Right ventricle myocardium inferior (tissue), 1 donor: ENCODE results near the gene NPW. TPM values are rescaled to one million over a fixed set of nuclear protein-coding genes. Genes with fewer than 3 reads are reported as not detected.

ENCODE experiments used
- ATAC-seq: fragments of 200-7000 bp; cut with Tn5 transposase; one replicate; pipeline ENCODE4 v1.9.1; 2020; ENCODE audit warnings: mild to moderate bottlenecking, moderate library complexity
- DNase-seq: peaks from one replicate; pipeline ENCODE4 v3.0.0; 2021; ENCODE audit errors: missing footprints
- intact Hi-C: fragments of 100-400 bp; cut with DNase I; formaldehyde crosslinking; loops from one replicate; pipeline ENCODE4 v1.11.0; 2022
- total RNA-seq: library from RNA; stranded (reverse); fragmentation: NEBNext Ultra II Directional; extraction: Animal tissue kit (Norgen Biotek cat#: 25700); gene quantifications from one replicate; pipeline ENCODE4 v1.2.1, GENCODE V29; 2021
- donor health status: DM: no; HTN: yes; CAD: no; lungs with severe emphysema.

Gene NPW
- total RNA-seq, 1 donor from 2014 or later: not detected

DNA sequence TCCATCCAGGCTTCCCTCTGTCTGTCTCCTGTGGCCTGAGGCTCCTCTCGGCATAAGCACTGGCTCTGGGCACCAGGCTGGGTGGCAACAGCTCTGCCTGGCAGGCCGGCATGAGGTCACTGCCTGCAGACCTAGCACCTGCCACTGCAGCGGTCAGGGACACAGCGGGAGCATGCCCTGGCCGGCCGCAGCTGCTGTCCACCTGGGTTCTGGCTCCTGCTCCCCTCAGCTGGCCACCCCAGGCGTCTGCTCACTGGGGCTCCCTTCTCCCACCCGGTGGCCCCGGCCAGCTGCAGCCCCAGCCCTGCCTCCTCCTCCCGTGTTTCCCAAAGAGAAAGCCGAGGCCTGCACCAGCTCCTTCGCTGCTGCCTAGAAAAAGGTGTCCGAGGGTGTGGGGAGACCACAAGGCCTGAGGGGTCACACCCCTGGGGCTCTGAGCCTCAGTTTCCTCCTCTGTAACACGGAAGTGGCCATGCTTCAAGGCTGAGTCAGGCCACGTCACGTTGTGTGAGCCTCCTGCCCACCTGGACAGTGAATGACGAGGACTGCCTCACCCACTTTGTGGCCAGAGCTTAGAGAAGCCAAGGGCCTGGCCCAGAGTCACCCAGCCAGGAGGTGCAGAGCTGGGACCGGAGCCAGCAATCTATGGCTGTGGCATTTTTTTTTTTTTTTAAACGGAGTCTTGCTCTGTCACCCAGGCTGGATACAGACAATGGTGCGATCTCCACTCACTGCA is 21.4 kb downstream of the NPW start:
- DNase-seq (no peak), ATAC-seq (no peak)
- intact Hi-C loops: no loop called here

DNA sequence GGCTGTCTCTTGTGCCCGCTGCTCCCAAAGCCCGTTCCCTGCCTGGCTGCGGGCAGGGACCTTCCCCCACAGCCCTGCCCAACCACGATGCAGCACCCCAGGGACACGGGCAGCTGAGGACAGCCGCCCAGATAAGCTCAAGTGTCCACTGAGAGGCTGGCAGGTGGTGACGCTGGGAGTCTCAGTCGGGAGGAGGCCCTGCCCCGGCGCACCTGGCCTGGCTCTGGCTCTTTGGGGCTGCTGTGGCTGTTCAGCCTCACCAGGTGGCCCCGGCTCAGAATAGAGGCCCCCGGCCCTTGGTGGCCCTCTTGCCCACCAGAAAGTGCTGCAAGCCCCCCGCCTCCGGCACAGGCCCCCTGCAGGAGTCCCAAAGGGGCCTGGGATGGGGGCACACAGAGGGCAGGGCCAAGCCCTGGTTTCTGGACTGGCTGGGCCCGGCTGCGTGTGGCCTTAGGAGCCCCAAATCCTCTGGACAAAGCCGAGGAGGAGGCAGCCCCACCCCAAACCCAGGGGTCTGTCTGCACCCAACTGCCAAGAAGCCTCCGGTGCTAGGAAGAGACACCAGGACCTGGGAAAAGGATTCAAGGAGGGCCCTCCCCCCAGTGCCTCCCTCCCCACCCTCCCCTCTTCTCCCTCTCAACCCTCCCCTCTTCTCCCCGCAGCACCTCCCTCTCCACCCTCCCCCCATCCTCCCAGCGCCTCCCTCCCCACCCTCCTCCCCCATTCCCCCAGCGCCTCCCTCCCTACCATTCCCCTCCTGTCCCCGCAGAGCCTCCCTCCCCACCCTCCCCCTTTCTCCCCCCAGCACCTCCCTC is 22.8 kb downstream of the NPW start:
- intact Hi-C loops: no loop called here
- DNase-seq: peak; percentile 82
- peak; percentile 58 for ATAC-seq

DNA sequence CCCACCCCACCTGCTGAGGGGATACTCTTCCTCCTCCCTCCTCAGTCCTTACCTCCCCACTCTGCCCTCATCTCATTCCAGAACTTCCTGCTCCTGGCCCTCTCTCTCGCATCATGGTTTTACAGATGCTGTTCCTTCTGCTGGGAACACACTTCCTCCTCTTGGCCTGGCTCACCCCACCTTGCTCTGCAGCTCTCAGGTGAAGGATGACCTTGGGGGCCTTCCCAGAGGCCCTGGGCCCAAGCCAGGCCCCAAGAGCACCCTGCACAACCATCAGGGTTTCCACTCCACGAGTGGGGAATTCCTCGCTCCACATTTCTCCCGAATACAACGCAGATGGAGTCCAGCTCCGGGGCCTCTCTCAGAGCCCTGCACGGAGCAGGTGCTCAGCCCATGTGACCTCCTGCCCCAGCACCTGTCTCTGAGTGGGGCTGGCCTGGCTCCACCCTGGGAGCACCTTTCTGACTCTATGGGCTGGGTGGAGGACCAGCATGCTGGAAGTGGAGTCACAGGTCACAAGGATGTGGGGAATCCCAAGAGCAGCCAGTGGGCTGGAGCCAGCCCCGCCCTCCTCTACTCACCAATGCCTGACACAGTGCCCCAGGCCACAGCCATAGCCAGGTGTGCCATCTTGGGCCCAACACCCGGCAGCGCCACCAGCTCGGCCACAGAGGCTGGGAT is 23.5 kb downstream of the NPW start:
- intact Hi-C loops: no loop called here
- no peak for DNase-seq

DNA sequence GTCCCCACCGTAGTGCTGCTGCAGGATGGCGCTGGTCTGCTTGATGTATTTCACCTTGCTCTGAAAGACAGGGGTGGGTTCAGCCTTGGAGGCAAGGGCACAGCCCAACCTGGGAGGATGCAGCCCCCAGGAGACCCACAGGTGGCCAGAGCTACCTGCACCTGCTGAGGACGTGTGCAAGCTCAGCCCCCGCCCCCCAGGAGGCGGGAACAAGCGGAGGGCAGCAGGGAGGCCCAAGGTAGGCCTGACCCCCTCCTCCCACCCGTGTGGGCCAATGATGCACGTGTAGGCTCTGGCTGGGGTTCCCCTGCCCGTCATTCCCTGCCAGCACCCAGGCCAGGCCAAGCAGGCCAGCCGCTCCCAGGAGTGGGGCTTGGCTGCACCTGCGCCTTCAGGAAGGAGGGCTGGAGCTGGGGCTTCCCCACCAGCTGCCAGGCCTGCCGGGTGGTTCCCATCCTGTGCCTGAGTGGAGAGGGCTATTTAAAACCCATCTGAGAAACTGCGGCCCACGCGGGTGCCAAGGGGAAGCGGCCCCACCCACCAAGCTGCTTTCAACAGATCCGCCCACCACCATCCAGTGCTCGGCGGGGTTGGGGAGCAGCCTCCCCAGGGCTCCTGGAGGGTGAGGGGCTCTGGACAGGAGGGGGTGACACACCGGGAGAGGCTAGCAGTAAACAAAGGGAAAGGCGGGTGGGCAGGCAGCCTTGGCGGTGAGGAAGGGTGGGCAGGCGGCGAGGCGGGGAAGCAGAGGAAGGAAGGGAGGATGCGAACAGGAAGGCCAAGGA is 24.3 kb downstream of the NPW start:
- intact Hi-C loops: no loop called here
- DNase-seq (peak; percentile 85), ATAC-seq (no peak)

More for the DNA sequence above, 23.5 kb downstream of the NPW start:
- no peak for ATAC-seq

DNA sequence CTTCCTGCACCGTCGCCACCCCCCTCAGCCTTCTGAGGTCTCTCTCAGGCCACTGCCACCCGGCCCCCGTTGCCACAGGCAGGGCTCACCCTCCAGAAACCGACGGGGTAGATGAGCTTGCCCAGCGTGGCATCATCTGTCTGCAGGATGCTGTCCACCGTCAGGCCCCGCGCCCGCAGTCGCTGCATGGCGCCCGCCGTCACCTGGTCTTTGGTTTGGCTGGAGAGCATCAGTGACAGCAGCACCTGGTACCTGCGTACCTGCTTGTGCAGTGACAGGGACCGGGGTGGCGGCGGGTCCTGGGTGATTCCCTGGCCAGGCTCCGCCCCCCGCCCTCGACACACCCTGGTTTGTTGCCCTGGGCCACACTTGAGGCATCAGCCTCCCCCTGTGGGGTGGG is 25.0 kb downstream of the NPW start:
- ATAC-seq: no peak
- no peak for DNase-seq
- intact Hi-C loops: no loop called here

DNA sequence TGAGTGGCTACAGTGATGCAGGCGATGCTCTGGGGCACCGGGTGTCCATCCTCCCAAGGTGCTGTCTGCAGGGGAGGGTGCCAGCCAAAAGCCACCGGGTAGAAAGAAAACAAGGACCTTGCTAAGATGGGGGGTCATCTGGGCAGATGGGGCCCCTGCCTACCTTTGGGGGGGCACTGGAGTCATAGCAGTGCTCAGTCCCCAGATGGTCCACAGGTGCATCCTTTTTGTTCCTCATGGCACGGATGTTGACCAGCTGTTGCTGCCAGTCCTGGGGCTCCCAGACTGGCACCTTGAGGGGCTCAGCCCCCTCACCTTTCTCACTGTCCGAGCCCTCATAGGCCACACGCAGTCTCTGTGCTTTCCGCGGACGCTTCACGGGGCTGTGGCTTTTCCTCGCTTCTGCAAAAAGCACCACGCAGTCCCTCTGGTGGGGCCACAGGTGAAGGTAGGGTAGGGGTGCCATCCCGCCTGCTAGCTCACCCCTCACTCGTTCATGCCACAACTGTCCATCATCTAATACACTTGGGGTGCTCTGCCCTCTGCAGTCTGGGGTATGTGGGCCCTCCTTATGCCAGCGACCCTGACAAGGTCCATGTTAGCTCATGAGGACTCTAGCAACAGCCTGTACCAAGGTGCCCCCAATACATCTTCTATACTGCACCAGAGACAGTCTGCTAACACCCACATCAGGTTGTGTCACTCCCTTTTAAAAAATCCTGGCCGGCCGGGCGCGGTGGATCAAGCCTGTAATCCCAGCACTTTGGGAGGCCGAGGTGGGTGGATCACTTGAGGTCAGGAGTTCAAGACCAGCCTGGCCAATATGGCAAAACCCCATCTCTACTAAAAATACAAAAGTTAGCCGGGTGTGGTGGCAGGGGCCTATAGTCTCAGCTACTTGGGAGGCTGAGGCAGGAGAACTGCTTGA is 26.6 kb downstream of the NPW start:
- intact Hi-C loops: loop anchor here (2.0 to 5.0 kb wide), 2 partner anchors 13 to 76 kb away; no protein-coding TSS in a partner anchor
- no peak for DNase-seq

DNA sequence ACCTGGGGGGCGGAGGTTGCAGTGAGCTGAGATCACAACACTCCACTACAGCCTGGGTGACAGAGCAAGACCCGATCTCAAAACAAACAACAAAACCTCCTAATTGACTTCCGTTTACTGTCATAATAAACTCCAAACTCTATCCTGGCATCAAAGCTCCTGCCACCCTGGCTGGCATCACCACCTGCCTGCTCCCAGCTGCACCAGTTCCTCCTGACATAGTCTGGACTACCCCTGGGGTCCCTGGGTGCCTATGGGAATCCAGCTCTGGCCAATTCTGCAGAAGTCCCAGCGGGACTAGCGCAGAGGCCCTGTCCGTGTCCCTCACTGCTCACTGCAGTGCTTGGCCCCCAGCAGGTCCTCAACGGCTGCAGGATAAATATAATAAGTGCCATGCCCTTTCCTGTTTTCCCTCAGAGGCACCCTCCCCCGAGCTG is 27.3 kb downstream of the NPW start:
- ATAC-seq (no peak), DNase-seq (no peak)
- intact Hi-C loops: loop anchor here (2.0 to 5.0 kb wide), 2 partner anchors 14 to 75 kb away; no protein-coding TSS in a partner anchor

More for the DNA sequence above, 26.6 kb downstream of the NPW start:
- ATAC-seq: no peak

DNA sequence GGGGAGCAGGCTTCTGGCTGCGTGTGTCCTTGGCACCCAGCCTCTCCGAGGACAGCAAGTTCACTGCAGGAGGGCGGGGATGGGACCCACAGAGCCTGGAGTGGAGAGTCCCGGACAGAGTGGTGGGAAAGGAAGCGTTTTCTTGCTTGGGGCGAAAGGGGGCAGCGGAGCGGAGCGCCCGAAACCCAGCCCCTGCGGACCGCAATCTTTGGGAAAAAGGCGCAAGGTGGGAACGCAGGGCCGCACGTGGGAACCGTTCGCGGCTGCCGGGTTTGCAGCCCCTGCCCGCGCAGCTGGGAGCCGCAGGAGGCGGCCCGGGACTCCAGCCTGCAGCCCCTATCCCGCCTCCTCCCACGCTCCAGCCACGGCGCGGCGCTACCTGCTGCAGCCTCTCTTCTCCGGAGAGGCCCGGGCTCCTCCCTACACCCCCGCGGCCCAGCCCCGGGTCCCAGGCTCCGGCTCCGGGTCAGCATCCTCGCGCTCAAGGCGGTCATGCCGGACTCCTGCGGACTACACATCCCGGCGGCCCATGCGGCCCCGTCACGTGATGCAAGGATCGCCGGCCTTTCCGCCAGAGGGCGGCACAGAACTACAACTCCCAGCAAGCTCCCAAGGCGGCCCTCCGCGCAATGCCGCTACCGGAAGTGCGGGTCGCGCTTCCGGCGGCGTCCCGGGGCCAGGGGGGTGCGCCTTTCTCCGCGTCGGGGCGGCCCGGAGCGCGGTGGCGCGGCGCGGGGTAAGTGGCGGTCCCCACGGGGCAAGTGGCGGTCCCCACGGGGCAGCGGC is 27.9 kb downstream of the NPW start, which contains the start of the genes NTHL1 and TSC2:
Gene NTHL1, minus strand, starts transcription at position 505 of the 786 bp plus-strand sequence. Its CDS starts 11 bp downstream, at position 494.
Gene TSC2, plus strand, starts transcription at position 656 of the 786 bp plus-strand sequence. CDS start 631 bp downstream, outside the sequence.
- intact Hi-C loops: loop anchor here (2.0 to 5.0 kb wide), 2 partner anchors 15 to 75 kb away; no protein-coding TSS in a partner anchor
- DNase-seq (peak; percentile 99), ATAC-seq (peak; percentile 96)

DNA sequence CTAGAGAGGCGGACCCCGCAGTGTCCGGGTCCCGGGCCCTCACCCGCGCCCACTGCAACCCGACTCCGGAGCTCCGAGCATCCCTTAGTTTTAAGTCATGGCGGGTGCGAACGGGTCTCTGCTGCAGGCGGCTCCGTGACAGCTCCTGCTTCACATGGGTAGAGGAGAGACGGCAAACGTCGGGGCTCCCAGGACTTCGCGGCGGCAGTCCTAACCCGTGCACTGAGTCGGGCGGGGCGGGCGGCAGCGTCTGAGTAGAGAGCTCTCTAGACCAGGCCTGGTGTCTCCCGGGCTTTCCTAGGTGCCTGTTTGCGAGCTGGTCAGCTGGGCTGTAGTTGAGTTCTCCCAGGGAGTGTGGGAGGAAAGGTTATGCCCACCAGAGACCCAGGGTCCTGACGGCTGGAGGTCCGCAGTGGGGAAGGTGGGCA is 28.5 kb downstream of the NPW start:
- DNase-seq: no peak
- no peak for ATAC-seq
- intact Hi-C loops: loop anchor here (5.0 kb wide), 1 partner anchor 74 kb away; no protein-coding TSS in a partner anchor

DNA sequence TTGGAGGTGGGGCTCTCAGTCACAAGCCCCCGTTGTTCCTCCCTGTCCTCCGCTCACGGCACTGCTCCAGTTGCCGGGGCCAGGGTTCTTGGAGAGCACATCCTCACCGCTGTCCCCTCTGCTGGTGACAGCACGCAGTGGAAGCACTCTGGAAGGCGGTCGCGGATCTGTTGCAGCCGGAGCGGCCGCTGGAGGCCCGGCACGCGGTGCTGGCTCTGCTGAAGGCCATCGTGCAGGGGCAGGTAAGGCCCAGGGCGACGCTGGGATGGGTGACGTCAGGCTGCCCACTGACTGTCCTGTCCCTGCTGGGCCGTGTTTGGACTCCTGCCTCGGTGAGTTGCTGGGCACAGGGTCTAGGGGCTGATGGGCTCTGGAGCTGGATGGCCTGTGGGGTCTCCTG is 33.6 kb downstream of the NPW start:
- DNase-seq (no peak), ATAC-seq (no peak)
- intact Hi-C loops: no loop called here

DNA sequence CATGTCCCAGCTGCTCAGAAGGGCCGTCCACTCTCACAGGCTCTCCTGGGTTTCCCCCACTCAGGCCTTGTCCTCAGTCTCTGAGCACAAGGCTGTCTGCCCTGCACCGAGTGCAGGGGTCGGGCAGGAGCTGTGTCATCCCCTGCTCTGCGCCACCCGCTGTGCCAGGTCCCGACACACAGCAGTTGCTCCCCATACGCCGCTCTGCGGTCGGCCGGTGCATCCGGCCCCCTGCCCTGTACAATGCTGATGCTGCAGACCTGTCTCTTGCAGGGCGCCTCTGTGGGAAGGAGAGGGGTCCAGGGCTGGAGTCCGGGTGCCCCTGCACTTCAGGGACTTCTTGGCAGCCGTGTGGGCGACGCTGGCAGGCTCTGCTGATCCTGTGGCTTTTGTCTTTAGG is 34.3 kb downstream of the NPW start:
- ATAC-seq (no peak), DNase-seq (no peak)
- intact Hi-C loops: no loop called here

DNA sequence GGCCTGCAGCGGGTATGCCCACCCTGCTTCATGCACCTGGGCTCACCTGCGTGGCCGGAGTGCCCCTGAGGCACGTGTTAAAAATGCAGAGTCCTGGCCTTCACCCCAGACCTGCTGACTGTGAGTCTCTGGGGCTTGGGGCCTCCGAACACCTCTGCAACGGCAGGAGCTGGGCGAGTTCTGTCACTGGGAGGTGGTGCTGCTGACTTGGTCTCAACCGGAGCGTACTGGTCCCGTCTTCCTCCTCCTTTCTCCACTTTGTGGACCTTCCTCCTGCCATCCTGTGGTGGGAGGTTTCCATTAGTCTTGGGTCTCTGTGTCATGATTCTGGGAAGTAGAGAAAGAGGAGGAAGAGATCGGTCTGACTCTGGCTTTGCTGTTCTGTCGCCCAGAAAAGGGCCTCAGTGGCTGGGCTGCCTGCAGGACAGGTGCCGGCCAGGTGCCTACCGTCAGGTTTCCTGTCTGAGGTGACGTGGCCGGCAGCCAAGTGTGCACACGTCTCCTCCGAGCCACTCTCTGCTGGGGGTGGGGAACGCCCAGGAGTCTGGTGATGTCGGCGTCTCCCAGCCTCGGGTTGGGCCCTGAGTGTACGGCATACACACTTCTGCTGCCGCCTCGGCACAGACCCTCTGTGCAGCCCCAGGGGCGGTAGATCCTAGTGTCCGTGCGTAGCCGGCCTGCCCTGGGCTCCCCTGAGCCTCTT is 35.1 kb downstream of the NPW start:
- intact Hi-C loops: no loop called here
- DNase-seq: no peak
- ATAC-seq: no peak

DNA sequence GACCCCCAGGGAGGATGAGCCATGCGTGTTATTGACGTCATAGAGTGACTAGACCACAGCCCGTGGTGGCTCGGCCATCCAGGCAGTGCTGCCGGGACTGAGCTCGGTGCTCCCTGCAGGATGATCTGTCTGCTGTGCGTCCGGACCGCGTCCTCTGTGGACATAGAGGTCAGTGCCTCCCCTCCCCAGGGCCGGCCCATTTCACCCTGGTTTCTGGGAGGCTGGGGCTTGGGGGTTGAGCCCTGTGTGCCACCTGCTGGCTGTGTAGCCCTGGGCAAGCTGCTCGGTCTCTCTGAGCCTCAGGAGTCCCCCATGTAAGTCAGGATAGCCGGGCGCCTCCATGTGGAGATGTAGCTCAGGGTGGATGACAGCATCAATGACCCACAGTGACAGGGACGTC is 36.5 kb downstream of the NPW start:
- DNase-seq: no peak
- ATAC-seq: peak; percentile 27
- intact Hi-C loops: loop anchor here (1.0 kb wide), 1 partner anchor 33 kb away; no protein-coding TSS in a partner anchor

DNA sequence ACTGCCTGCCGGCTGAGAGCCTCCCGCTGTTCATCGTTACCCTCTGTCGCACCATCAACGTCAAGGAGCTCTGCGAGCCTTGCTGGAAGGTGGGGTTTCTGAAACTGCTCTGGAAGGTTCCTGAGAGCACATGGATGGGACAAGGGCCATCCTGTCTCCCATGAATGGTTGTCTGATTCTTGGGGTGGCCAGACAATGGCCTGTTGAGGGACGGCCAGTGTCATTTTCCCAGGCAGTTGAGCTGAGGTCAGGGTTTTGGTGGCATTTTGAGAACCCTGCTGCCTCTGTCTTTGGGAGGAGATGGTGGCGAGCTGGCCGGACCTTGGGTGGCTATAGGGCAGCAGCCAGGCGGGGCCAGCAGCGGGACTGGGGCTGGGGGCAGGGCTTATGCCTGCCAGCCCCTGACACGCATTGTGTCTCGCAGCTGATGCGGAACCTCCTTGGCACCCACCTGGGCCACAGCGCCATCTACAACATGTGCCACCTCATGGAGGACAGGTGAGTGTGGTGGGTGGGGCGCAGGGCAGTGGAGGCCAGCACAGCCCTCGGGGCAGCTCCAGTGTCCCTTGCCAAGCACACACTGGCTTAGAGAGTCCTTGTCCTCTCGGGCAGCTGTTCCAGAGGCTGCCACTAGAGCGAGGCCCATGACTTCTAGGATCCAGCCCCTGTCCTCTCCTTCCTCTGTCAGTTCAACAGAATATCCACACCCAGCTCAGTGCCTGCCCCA is 37.3 kb downstream of the NPW start:
- DNase-seq (no peak), ATAC-seq (no peak)
- intact Hi-C loops: loop anchor here (1.0 kb wide), 1 partner anchor 34 kb away; no protein-coding TSS in a partner anchor

DNA sequence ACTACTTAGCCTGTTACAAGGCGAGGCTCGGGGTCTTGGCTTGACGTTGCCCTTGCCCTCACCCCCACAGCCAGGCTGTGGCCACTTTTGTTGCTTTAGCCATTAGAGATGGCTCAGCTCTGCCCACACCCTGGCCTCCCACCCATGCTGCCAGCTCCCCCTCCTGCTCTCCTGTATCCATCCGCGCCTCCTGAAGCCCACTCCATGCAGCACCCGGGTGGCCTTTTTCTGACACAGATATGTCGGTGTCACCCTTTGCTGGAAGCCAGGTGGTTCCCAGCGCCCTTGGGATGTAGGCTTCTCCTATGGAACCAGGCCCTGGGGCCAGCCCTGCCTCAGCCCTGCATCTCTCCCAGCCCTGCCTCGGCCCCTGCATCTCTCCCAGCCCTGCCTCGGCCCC is 37.9 kb downstream of the NPW start:
- DNase-seq (no peak), ATAC-seq (no peak)
- intact Hi-C loops: no loop called here
